ENCODE data around the gene C1orf167. TPM values are rescaled to one million over a fixed set of nuclear protein-coding genes. Genes with fewer than 3 reads are reported as not detected.

Gene C1orf167
- polyA plus RNA-seq, 1 of the 3 experiments (the other 2 are of a cell fraction): 0.10 TPM

GRCh38 chr1:11722538-11722937 lies 39.5 kb upstream of the C1orf167 start:
- H3F3A ChIP-seq (replicated peaks; ENCODE audit: insufficient read depth): no peaks in the 10 kb centered on the region
- H3K79me2 ChIP-seq (ENCODE audit: insufficient read depth): no peaks in the 10 kb centered on the region
- peaks cover 0 to 4% of the 10 kb centered on the region in 2 experiments; a peak in 1 of 4 replicates for H3K4me1 ChIP-seq (ENCODE audit: control insufficient read depth in 1 of 2, insufficient read depth in 2 of 2, low read depth in 1 of 2, low read length in 1 of 2)
- no peak for TF ChIP-seq USF2 (IDR thresholded peaks at IDR 0.05; ENCODE audit: borderline replicate concordance, low read depth, low read length)
- no peak for TF ChIP-seq GABPA (IDR thresholded peaks at IDR 0.05; ENCODE audit: low read depth)
- no peak for TF ChIP-seq EZH2phosphoT487 (IDR thresholded peaks at IDR 0.05; ENCODE audit: borderline replicate concordance, low read depth)
- no peak for TF ChIP-seq TAF1 (IDR thresholded peaks at IDR 0.05; ENCODE audit: borderline replicate concordance, low read depth, low read length)
- TF ChIP-seq ZBTB33 (IDR thresholded peaks at IDR 0.05; ENCODE audit: borderline replicate concordance, low read depth): no peak
- no peak overlapping the region for H3K4me2 ChIP-seq
- no peak overlapping the region for H3K27ac ChIP-seq (ENCODE audit: low read depth in 2 of 2, low read length in 1 of 2)
- H3K36me3 ChIP-seq (replicated peaks in 1 of 2; ENCODE audit: control insufficient read depth in 1 of 2, insufficient read depth in 2 of 2, low read length in 1 of 2): no peaks in the 10 kb centered on the region
- CTCF ChIA-PET: interaction anchor here (1.0 to 8.6 kb wide), 6 partner anchors 14 to 685 kb away, joined by 3 to 205 read pairs (median 69); partner anchors contain the start of genes AGTRAP, FBXO2 and FBXO6
- 82% methylated on average over 2 of the region's 2 CpGs for WGBS (ENCODE audit: low lambda C conversion rate)
- no peak for DNase-seq
- H3K9me3 ChIP-seq: no peaks in the 10 kb centered on the region
- no peaks in the 10 kb centered on the region for H3K9me2 ChIP-seq
- H2AFZ ChIP-seq (ENCODE audit: low read depth): no peak overlapping the region
- no peak overlapping the region for H3K9ac ChIP-seq
- H4K20me1 ChIP-seq (ENCODE audit: insufficient read depth): no peaks in the 10 kb centered on the region
- no peaks in the 10 kb centered on the region for H3K27me3 ChIP-seq (ENCODE audit: insufficient read depth)
- no peak overlapping the region for H3K4me3 ChIP-seq (ENCODE audit: low read depth in 2 of 2, low read length in 1 of 2)
- POLR2A ChIA-PET: no interaction called here

- ChIA-PET POLR2A (no interaction called here), CTCF (interaction anchor here (0.6 to 8.6 kb wide), 6 partner anchors 10 to 408 kb away, joined by 3 to 205 read pairs (median 4); partner anchors contain the start of gene FBXO6)
- Histone ChIP-seq H3K27ac (ENCODE audit: low read depth in 2 of 2, low read length in 1 of 2) (no peak overlapping the region), H3K79me2 (ENCODE audit: insufficient read depth) (no peaks in the 10 kb centered on the region), H3K4me1 (ENCODE audit: control insufficient read depth in 1 of 2, insufficient read depth in 2 of 2, low read depth in 1 of 2, low read length in 1 of 2) (no peaks in the 10 kb centered on the region), H4K20me1 (ENCODE audit: insufficient read depth) (no peaks in the 10 kb centered on the region), H3K4me3 (ENCODE audit: low read depth in 2 of 2, low read length in 1 of 2) (no peak overlapping the region), H2AFZ (ENCODE audit: low read depth) (no peak overlapping the region), H3K9me2 (no peaks in the 10 kb centered on the region), H3K36me3 (replicated peaks in 1 of 2; ENCODE audit: control insufficient read depth in 1 of 2, insufficient read depth in 2 of 2, low read length in 1 of 2) (no peaks in the 10 kb centered on the region), H3K4me2 (no peak overlapping the region), H3F3A (replicated peaks; ENCODE audit: insufficient read depth) (no peaks in the 10 kb centered on the region), H3K9ac (no peak overlapping the region), H3K9me3 (no peaks in the 10 kb centered on the region), H3K27me3 (ENCODE audit: insufficient read depth) (no peaks in the 10 kb centered on the region)
- 43% methylated on average over 5 of the region's 5 CpGs for WGBS (ENCODE audit: low lambda C conversion rate)
- TF ChIP-seq CHD2 (IDR thresholded peaks at IDR 0.05; ENCODE audit: low read length, partially characterized antibody) (no peak), TAF1 (IDR thresholded peaks at IDR 0.05; ENCODE audit: borderline replicate concordance, low read depth, low read length) (no peak), FOSL2 (IDR thresholded peaks at IDR 0.05; ENCODE audit: borderline replicate concordance, low read depth) (no peak), FOXM1 (IDR thresholded peaks at IDR 0.05; ENCODE audit: low read depth) (no peak), GATA2 (CRISPR knock-in tag; IDR thresholded peaks at IDR 0.05) (no peak), USF1 (IDR thresholded peaks at IDR 0.05; ENCODE audit: borderline replicate concordance, low read depth) (no peak)
- DNase-seq: no peak
Observed at GRCh38 chr1:11725616-11726015, 36.4 kb upstream of the C1orf167 start.

Measured in SK-N-SH (cell line).